Neural cell (in vitro differentiated cells): Measurements from ENCODE around the gene STOML2. TPM values are rescaled to one million over a fixed set of nuclear protein-coding genes. Genes with fewer than 3 reads are reported as not detected.

Experiments used
- H2AFZ ChIP-seq: fragments of 200-600, 300-800 bp; sonication (generic), shearing (Covaris generic); 2 replicates; pipeline ENCODE4 v1.6.0; 2014; ENCODE audit warnings: low read depth, mild to moderate bottlenecking, antibody characterized with exemption, low read length, moderate library complexity
- H3F3A ChIP-seq: fragments of 200-600 bp; shearing (Covaris generic); 2 replicates; pipeline ENCODE4 v1.6.1; 2016; ENCODE audit warnings: mild to moderate bottlenecking, moderate library complexity, mixed read lengths, antibody characterized with exemption, low read length; ENCODE audit not compliant: insufficient read depth, poor library complexity, severe bottlenecking
- H3K27ac ChIP-seq: fragments of 200-600, 300-800 bp; sonication (generic), shearing (Covaris generic); 2 replicates; pipeline ENCODE4 v1.5.1; 2014; ENCODE audit warnings: mild to moderate bottlenecking, low read length, moderate library complexity
- H3K27me3 ChIP-seq: fragments of 300-800, 200-600 bp; sonication (generic), shearing (Covaris generic); 2 replicates; pipeline ENCODE4 v1.6.0; 2014; ENCODE audit warnings: mild to moderate bottlenecking, low read depth, low read length, moderate library complexity; ENCODE audit not compliant: insufficient read depth
- H3K36me3 ChIP-seq: fragments of 300-800, 200-600 bp; sonication (generic), shearing (Covaris generic); 2 replicates; pipeline ENCODE4 v1.5.1; 2014; ENCODE audit warnings: mild to moderate bottlenecking, antibody characterized with exemption, low read length, moderate library complexity; ENCODE audit not compliant: insufficient read depth
- H3K4me2 ChIP-seq: fragments of 300-800, 200-600 bp; sonication (generic), shearing (Covaris generic); 2 replicates; pipeline ENCODE4 v1.6.0; 2014; ENCODE audit warnings: mild to moderate bottlenecking, low read length
- H3K4me3 ChIP-seq: fragments of 300-800, 200-600 bp; sonication (generic), shearing (Covaris generic); 2 replicates; pipeline ENCODE4 v1.5.1; 2014; ENCODE audit warnings: mild to moderate bottlenecking, low read length, moderate library complexity
- H3K79me2 ChIP-seq: fragments of 200-600 bp; shearing (Covaris generic); replicated peaks from 2 replicates; pipeline ENCODE4 v1.6.0; 2014; ENCODE audit warnings: mild to moderate bottlenecking, low read length, moderate library complexity; ENCODE audit not compliant: insufficient read depth
- H3K9ac ChIP-seq: fragments of 300-800, 200-600 bp; sonication (generic), shearing (Covaris generic); 2 replicates; pipeline ENCODE4 v1.6.1; 2016; ENCODE audit warnings: mild to moderate bottlenecking, low read length, mixed read lengths
- H3K9me2 ChIP-seq: fragments of 200-600 bp; shearing (Covaris generic); 2 replicates; pipeline ENCODE4 v1.6.1; 2016; ENCODE audit warnings: mild to moderate bottlenecking, low read length, mixed read lengths; ENCODE audit not compliant: insufficient read depth
- H3K9me3 ChIP-seq: fragments of 200-600, 300-800 bp; sonication (generic), shearing (Covaris generic); 2 replicates; pipeline ENCODE4 v1.6.1; 2016; ENCODE audit warnings: mild to moderate bottlenecking, mixed run types, low read length, moderate library complexity, mixed read lengths
- H4K20me1 ChIP-seq: fragments of 200-600 bp; shearing (Covaris generic); 2 replicates; pipeline ENCODE4 v1.6.1; 2016; ENCODE audit warnings: mild to moderate bottlenecking, mixed run types; ENCODE audit not compliant: insufficient read depth
- CTCF ChIP-seq: fragments of 450-650 bp; IDR thresholded peaks from 2 replicates; pipeline ENCODE4 v1.5.1; 2014; ENCODE audit warnings: antibody characterized with exemption, mild to moderate bottlenecking, moderate library complexity; ENCODE audit not compliant: poor library complexity, severe bottlenecking
- EP300 ChIP-seq: fragments of 450-650 bp; conservative IDR thresholded peaks from 2 replicates; pipeline ENCODE4 v1.6.1; 2014; ENCODE audit warnings: antibody characterized with exemption, mild to moderate bottlenecking, moderate library complexity; ENCODE audit not compliant: poor library complexity, severe bottlenecking
- EZH2 ChIP-seq: fragments of 200-600, 300-800 bp; shearing (Covaris generic), sonication (generic); IDR thresholded peaks from 2 replicates; pipeline ENCODE4 v1.6.1; 2014; ENCODE audit warnings: antibody characterized with exemption, low read length, borderline replicate concordance, mild to moderate bottlenecking; ENCODE audit not compliant: insufficient read depth, poor library complexity, severe bottlenecking
- MXI1 ChIP-seq: fragments of 450-650 bp; conservative IDR thresholded peaks from 2 replicates; pipeline ENCODE4 v1.6.1; 2014; ENCODE audit warnings: antibody characterized with exemption, mild to moderate bottlenecking; ENCODE audit not compliant: poor library complexity, severe bottlenecking
- POLR2AphosphoS5 ChIP-seq: IDR thresholded peaks from 2 replicates; pipeline ENCODE4 v1.6.1; 2012
- RAD21 ChIP-seq: fragments of 450-650 bp; conservative IDR thresholded peaks from 2 replicates; pipeline ENCODE4 v1.6.1; 2014; ENCODE audit warnings: antibody characterized with exemption, mild to moderate bottlenecking, moderate library complexity
- REST ChIP-seq: IDR thresholded peaks from 2 replicates; pipeline ENCODE4 v1.6.1; 2012; ENCODE audit warnings: borderline replicate concordance
- SMC3 ChIP-seq: fragments of 450-650 bp; conservative IDR thresholded peaks from 2 replicates; pipeline ENCODE4 v1.6.1; 2014; ENCODE audit warnings: antibody characterized with exemption, mild to moderate bottlenecking, moderate library complexity; ENCODE audit not compliant: poor library complexity
- TAF1 ChIP-seq: IDR thresholded peaks from 2 replicates; pipeline ENCODE4 v1.6.1; 2012; ENCODE audit warnings: low read depth
- polyA plus RNA-seq: library from polyadenylated mRNA; depleted of rRNA; stranded (reverse); fragments of >200 nt; gene quantifications from 2 replicates; pipeline ENCODE4 v1.2.3, GENCODE V29; 2014

Gene STOML2
- polyA plus RNA-seq, 1 donor from 2014 or later, result 98.3 TPM

DNA sequence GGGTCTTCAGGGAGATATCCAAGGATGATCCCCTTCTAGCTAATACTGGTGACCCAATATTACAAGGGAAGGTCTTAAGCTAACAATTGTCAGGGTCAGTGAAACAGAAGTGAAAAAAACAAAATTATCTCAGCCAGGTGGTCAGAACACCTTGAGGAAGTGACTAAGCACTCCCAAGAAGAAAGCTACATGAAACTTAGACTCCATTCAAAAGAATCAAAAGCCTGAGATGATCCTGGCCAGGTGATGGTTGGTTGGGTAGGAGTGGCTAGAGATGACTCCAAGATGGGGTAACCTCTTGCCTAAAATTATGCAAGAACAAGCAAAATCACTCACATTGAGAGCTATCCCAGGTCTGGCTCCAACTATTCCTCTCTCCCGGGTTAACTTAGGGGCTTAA, 35.9 kb downstream of the STOML2 start:
- Histone ChIP-seq H3F3A (no peaks in the 10 kb centered on the region), H3K9ac (no peak overlapping the region), H3K79me2 (peaks cover 60% of the 10 kb centered on the region), H3K4me2 (no peak overlapping the region), H2AFZ (no peak overlapping the region), H3K27me3 (no peaks in the 10 kb centered on the region), H4K20me1 (peaks cover 14% of the 10 kb centered on the region), H3K4me3 (no peak overlapping the region), H3K9me2 (no peaks in the 10 kb centered on the region), H3K27ac (no peak overlapping the region), H3K9me3 (no peaks in the 10 kb centered on the region), H3K36me3 (peaks cover 10% of the 10 kb centered on the region)
- TF ChIP-seq SMC3 (no peak), TAF1 (no peak), EP300 (no peak), RAD21 (no peak), EZH2 (no peak), REST (no peak), CTCF (no peak), MXI1 (no peak), POLR2AphosphoS5 (no peak)

DNA sequence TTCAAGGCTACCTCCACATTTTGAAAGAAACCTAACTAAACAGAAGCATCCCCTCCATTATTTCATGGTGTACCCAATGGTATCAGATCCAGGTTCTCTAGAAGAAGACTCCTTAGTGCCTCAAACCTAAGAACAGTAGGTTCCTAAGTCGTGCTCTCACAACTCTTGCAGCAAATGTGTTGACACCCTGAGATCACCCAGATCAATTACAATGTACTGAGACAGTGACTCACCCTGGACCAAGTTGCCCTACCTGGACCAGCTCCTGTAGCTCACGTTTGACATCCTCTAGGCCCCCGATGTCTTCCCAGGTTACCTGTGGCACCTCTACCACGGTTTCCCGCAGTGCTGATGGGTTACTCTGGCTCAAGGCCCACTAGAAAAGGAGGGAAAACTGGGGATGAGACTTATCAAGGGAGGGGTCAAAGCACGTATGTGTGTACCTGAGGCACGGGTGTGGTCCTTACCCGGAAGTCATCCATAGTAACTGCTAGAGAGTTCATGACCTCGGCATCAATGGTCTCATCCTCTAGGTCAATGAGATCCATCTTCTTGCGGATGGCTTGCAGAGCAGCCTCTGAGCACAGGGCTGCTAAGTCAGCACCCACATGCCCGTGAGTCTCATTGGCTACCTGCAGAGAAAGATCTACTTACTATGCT, 42.3 kb downstream of the STOML2 start:
- no peak overlapping the region for H3K4me3 ChIP-seq
- no peak overlapping the region for H2AFZ ChIP-seq
- TF ChIP-seq SMC3 (no peak), CTCF (no peak), POLR2AphosphoS5 (no peak), TAF1 (no peak), EZH2 (no peak), MXI1 (no peak), RAD21 (no peak), REST (no peak), EP300 (no peak)
- peaks cover 15% of the 10 kb centered on the region for H3K36me3 ChIP-seq
- no peak overlapping the region for H3K27ac ChIP-seq
- H3K27me3 ChIP-seq, result no peaks in the 10 kb centered on the region
- no peak overlapping the region for H3K4me2 ChIP-seq
- H3K79me2 ChIP-seq, result peaks cover 5% of the 10 kb centered on the region
- no peaks in the 10 kb centered on the region for H4K20me1 ChIP-seq
- no peaks in the 10 kb centered on the region for H3K9me3 ChIP-seq
- no peak overlapping the region for H3K9ac ChIP-seq
- no peaks in the 10 kb centered on the region for H3F3A ChIP-seq
- H3K9me2 ChIP-seq, result no peaks in the 10 kb centered on the region
